Activated gamma-delta T cell (primary cell): ENCODE data around the gene KRT17.

Experiments
- DNase-seq: peaks from one replicate; lab custom pipeline; 2025; lab: John Stamatoyannopoulos, UW

The KRT17 gene

DNA sequence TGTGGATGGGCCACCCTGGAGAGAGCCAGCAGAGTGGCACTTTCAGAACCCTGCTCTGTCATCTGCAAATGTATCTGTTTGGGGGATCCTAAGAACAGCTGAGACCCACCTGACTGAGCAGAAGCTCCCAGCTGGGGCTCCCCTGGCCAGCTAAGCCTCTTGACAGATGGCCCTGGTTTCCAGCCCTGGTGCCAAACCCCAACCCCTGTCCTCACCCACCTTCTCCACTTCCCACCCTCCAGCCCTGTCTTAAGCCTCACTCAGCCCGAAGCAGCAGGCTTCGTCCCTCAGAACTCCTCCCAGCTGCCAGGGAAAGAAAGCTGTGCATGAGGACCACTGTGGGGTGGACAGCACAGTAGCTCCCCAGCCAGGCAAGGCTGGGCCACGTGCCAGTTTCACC lies 49.0 kb downstream of the KRT17 start:
- DNase-seq, result no peak

GRCh38 chr17:41571561-41572434 lies 52.6 kb downstream of the KRT17 start, which contains the start of gene KRT9:
KRT9 (minus strand) TSS chr17:41572059; CDS start chr17:41571992, 67 bp downstream.
- DNase-seq, result no peak
